RWPE2 (cell line): ENCODE measurements around the gene UGT1A8.

Experiments
- ATAC-seq: fragments of 200-7000 bp; cut with Tn5 transposase; 3 replicates; pipeline ENCODE4 v1.9.1; 2021; ENCODE audit warnings: low read depth
- DNase-seq: peaks from one replicate; pipeline ENCODE4 v3.0.0-alpha.2; 2020; ENCODE audit warnings: low spot score
- H3K27ac ChIP-seq: fragments of 450-650 bp; 2 replicates; pipeline ENCODE4 v1.5.1; 2017; ENCODE audit warnings: mild to moderate bottlenecking; ENCODE audit not compliant: poor library complexity, severe bottlenecking
- H3K27me3 ChIP-seq: fragments of 250-450 bp; sonication (Bioruptor Pico); 2 replicates; pipeline ENCODE4 v1.5.1; 2021; ENCODE audit warnings: mild to moderate bottlenecking, moderate library complexity; ENCODE audit not compliant: insufficient read depth, poor library complexity, severe bottlenecking
- H3K36me3 ChIP-seq: fragments of 250-450 bp; sonication (Bioruptor Pico); 2 replicates; pipeline ENCODE4 v1.5.1; 2020; ENCODE audit warnings: low read depth, mild to moderate bottlenecking, moderate library complexity
- H3K4me1 ChIP-seq: fragments of 250-450 bp; sonication (Bioruptor Pico); 2 replicates; pipeline ENCODE4 v1.5.1; 2021; ENCODE audit warnings: mild to moderate bottlenecking, moderate library complexity; ENCODE audit not compliant: insufficient read depth, poor library complexity, severe bottlenecking
- H3K4me3 ChIP-seq: fragments of 250-450 bp; sonication (Bioruptor Pico); 2 replicates; pipeline ENCODE4 v1.5.1; 2021; ENCODE audit warnings: mild to moderate bottlenecking, moderate library complexity; ENCODE audit not compliant: severe bottlenecking
- H3K9me3 ChIP-seq: fragments of 250-450 bp; sonication (Bioruptor Pico); 2 replicates; pipeline ENCODE4 v1.5.1; 2021; ENCODE audit warnings: mild to moderate bottlenecking, moderate library complexity; ENCODE audit not compliant: severe bottlenecking
- CTCF ChIP-seq: fragments of 450-650 bp; IDR thresholded peaks from one replicate; pipeline ENCODE4 v1.5.1; 2017; ENCODE audit warnings: mild to moderate bottlenecking, moderate library complexity; ENCODE audit not compliant: poor library complexity, severe bottlenecking

The UGT1A8 gene

GRCh38 chr2:233674314-233674713 is 56.9 kb downstream of the UGT1A8 start:
- no peak for DNase-seq

GRCh38 chr2:233674995-233675394 is 57.6 kb downstream of the UGT1A8 start:
- Histone ChIP-seq H3K27ac (no peak overlapping the region), H3K27me3 (no peaks in the 10 kb centered on the region), H3K4me3 (no peak overlapping the region), H3K36me3 (no peaks in the 10 kb centered on the region), H3K4me1 (no peaks in the 10 kb centered on the region), H3K9me3 (no peaks in the 10 kb centered on the region)
- ATAC-seq (no peak), DNase-seq (no peak)
- TF ChIP-seq CTCF: no peak

More at GRCh38 chr2:233674314-233674713, 56.9 kb downstream of the UGT1A8 start:
- Histone ChIP-seq H3K9me3 (no peaks in the 10 kb centered on the region), H3K27me3 (no peaks in the 10 kb centered on the region), H3K27ac (no peak overlapping the region), H3K4me1 (no peaks in the 10 kb centered on the region), H3K36me3 (no peaks in the 10 kb centered on the region), H3K4me3 (no peak overlapping the region)
- TF ChIP-seq CTCF: no peak
- ATAC-seq: no peak

- H3K27me3 ChIP-seq: no peaks in the 10 kb centered on the region
- ATAC-seq: no peak
Measured at GRCh38 chr2:233676046-233676445, 58.6 kb downstream of the UGT1A8 start.

GRCh38 chr2:233679196-233679595 is 61.8 kb downstream of the UGT1A8 start:
- no peaks in the 10 kb centered on the region for H3K4me1 ChIP-seq
- H3K9me3 ChIP-seq: no peaks in the 10 kb centered on the region
- TF ChIP-seq CTCF: no peak
- ATAC-seq (no peak), DNase-seq (no peak)
- H3K27ac ChIP-seq: no peak overlapping the region
- no peaks in the 10 kb centered on the region for H3K36me3 ChIP-seq
- H3K4me3 ChIP-seq: no peak overlapping the region
- no peaks in the 10 kb centered on the region for H3K27me3 ChIP-seq

More at GRCh38 chr2:233676046-233676445, 58.6 kb downstream of the UGT1A8 start:
- H3K4me1 ChIP-seq: no peaks in the 10 kb centered on the region
- H3K27ac ChIP-seq: no peak overlapping the region
- no peaks in the 10 kb centered on the region for H3K9me3 ChIP-seq
- H3K4me3 ChIP-seq: no peak overlapping the region
- no peak for DNase-seq
- H3K36me3 ChIP-seq: no peaks in the 10 kb centered on the region
- no peak for TF ChIP-seq CTCF

GRCh38 chr2:233680361-233681045 is 63.1 kb downstream of the UGT1A8 start:
- H3K27me3 ChIP-seq: no peaks in the 10 kb centered on the region
- ATAC-seq (no peak), DNase-seq (no peak)
- H3K4me1 ChIP-seq: no peaks in the 10 kb centered on the region
- H3K36me3 ChIP-seq: no peaks in the 10 kb centered on the region
- H3K9me3 ChIP-seq: no peaks in the 10 kb centered on the region
- no peak overlapping the region for H3K27ac ChIP-seq
- no peak overlapping the region for H3K4me3 ChIP-seq
- TF ChIP-seq CTCF: no peak
